Activated CD4-positive, alpha-beta T cell treated with anti-CD3 and anti-CD28 coated beads, Interleukin-2, amount 10 ng/mL, durations not matched to agents 7 days and 5 days (primary cell): Measurements from ENCODE around the gene UPF1. TPM values are rescaled to one million over a fixed set of nuclear protein-coding genes. Genes with fewer than 3 reads are reported as not detected.
"Not testable (repeated sequence)": the region's sequence is repeated elsewhere in the genome, so short reads cannot be mapped to it uniquely, and the experiment has no call there.

Experiments
- CTCF ChIA-PET: fragments of 350-600 bp; sonication (Branson Sonifier 250); formaldehyde crosslinking; loops from one replicate; lab custom pipeline; 2021; ENCODE audit warnings: antibody characterized with exemption; lab: Charles Lee
- POLR2A ChIA-PET: fragments of 350-600 bp; sonication (Branson Sonifier 250); formaldehyde crosslinking; loops from one replicate; lab custom pipeline; 2021; ENCODE audit warnings: antibody characterized with exemption; lab: Charles Lee
- DNase-seq: peaks from one replicate; pipeline ENCODE4 v3.0.0-alpha.2; 2020
- H3K27ac Mint-ChIP-seq: one replicate; pipeline ENCODE4 v1.8.0; 2021; ENCODE audit warnings: mild to moderate bottlenecking, moderate library complexity, mixed read lengths
- H3K27me3 Mint-ChIP-seq: one replicate; pipeline ENCODE4 v1.8.0; 2021; ENCODE audit warnings: mixed read lengths
- H3K36me3 Mint-ChIP-seq: one replicate; pipeline ENCODE4 v1.8.0; 2021; ENCODE audit warnings: low read depth, mixed read lengths
- H3K4me1 Mint-ChIP-seq: one replicate; pipeline ENCODE4 v1.8.0; 2021; ENCODE audit warnings: mixed read lengths
- H3K4me3 Mint-ChIP-seq: one replicate; pipeline ENCODE4 v1.8.0; 2021; ENCODE audit warnings: mild to moderate bottlenecking, moderate library complexity, mixed read lengths
- H3K9me3 Mint-ChIP-seq: one replicate; pipeline ENCODE4 v1.8.0; 2021; ENCODE audit warnings: mixed read lengths
- total RNA-seq, 2 experiments: library from RNA; stranded (reverse); gene quantifications; one replicate each; pipeline ENCODE4 v1.2.3, GENCODE V29; 2021

The UPF1 gene
- total RNA-seq, 2 experiments from 2014 or later: 89.4 to 97.3 TPM

GRCh38 chr19:18905058-18905456, 73.3 kb downstream of the UPF1 start:
- Mint-ChIP-seq H3K4me3 (no peak overlapping the region), H3K9me3 (no peaks in the 10 kb centered on the region), H3K36me3 (peaks cover 11% of the 10 kb centered on the region), H3K27me3 (no peaks in the 10 kb centered on the region), H3K27ac (no peak overlapping the region), H3K4me1 (no peaks in the 10 kb centered on the region)
- no peak for DNase-seq
- ChIA-PET CTCF (interaction anchor here (1.0 kb wide), 1 partner anchor 25 kb away, joined by 3 read pairs; no protein-coding TSS in a partner anchor), POLR2A (no interaction called here)

DNA sequence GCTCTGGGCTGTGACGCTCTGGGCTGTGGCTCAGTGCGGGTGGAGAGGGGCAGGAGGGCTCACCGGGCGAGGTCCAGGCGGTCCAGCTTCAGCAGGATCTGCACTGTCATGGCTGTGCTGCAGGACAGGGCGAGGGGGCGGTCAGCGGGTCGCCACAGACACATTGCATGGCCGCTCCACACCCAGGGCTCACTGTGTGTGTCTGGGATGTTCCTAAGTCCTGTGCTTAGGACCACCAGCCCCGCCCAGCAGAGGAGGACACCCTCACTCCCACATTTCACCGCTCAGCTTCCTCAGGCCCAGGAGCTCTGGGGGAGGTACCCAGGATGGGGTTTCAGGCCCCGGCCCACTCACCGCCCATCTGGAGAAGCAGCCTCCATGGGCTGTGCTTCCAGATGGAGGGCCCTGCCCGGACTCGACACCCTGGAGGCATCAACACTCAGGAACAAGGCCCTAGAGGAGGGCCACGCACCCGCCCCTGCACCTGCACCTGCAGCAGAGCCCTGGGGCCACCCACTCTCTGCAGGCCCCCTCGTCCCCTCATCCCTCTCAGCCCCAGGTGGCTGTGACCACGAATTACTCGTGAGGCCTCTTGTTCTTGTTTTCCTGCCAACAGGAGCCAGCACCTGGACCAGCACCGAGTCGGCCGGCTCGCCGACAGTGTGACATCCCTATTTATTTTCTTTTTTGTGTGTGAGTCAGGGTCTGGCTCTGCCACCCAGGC, 73.9 kb downstream of the UPF1 start:
- ChIA-PET CTCF (interaction anchor here (1.0 kb wide), 1 partner anchor 26 kb away, joined by 3 read pairs; no protein-coding TSS in a partner anchor), POLR2A (no interaction called here)
- Mint-ChIP-seq H3K27me3 (no peaks in the 10 kb centered on the region), H3K4me1 (no peaks in the 10 kb centered on the region), H3K4me3 (no peak overlapping the region), H3K36me3 (peaks cover 10% of the 10 kb centered on the region), H3K27ac (no peak overlapping the region), H3K9me3 (no peaks in the 10 kb centered on the region)
- DNase-seq: no peak

DNA sequence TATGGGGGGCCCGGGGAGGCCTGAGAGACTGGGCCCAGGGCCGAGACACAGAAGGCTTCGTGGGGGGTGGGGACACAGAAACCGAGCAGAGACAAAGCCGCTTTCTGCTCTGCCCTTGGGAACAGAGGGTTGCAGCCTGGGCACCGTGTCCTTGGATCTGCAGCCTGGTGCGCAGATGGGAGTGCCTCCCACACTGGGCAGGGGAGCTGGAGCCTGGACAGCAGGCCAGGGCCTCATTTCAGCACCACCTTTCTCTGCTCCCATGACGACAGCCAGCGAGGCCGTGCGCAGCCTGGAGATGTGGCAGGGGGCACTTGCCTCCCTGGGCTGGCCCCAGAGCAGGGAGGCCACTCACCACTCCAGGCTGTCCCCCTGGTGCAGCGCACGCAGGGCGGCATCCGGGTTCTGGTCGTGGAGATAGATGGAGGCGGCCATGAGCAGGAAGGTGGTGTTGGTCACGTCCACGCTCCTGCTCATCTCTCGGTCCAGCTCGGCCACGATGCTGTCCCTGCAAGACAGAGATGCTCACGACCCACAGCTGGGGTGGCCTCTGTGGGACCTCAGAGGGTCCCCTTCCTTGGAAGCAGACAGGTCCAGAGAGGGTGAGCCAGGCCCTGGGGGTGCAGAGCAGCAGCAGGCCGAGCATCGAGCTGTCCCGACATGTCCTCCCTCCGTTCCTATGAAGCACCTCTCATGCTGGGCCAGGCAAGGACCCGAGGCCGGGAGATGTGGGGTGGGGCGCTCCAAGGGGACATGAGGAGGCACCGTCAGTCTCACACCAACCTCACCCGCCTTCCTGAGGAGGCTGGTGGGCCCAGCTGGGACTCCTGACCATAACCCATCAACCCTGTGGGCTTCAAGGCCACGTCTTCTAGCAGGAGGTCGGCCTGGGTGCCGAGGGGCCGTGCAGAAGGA, 75.1 kb downstream of the UPF1 start:
- H3K4me1 Mint-ChIP-seq: no peaks in the 10 kb centered on the region
- POLR2A ChIA-PET: no interaction called here
- no peaks in the 10 kb centered on the region for H3K27me3 Mint-ChIP-seq

GRCh38 chr19:18908917-18909619, 77.3 kb downstream of the UPF1 start:
- POLR2A ChIA-PET: no interaction called here

More for the DNA sequence above, 75.1 kb downstream of the UPF1 start:
- H3K36me3 Mint-ChIP-seq: peaks cover 9% of the 10 kb centered on the region
- no peaks in the 10 kb centered on the region for H3K9me3 Mint-ChIP-seq
- CTCF ChIA-PET: no interaction called here
- no peak overlapping the region for H3K27ac Mint-ChIP-seq
- DNase-seq: no peak
- no peak overlapping the region for H3K4me3 Mint-ChIP-seq

DNA sequence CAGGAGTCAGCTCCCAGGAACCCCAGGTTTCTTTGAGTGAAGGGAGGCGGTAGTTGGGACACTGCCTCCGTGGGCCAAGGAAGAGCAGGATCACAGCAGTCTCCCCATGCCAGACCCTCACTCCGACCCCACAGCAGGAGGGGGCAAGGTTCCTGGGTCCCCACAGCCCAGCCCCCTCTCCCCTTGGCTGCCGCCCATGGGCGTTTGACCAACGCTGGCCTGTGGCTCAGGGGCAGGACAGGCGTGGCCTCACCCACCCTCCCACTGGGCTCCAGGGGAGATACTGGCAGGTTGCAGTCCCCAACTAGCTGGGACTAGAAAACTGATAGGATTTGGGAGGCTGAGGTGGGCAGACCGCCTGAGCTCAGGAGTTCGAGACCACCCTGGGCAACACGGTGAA, 78.3 kb downstream of the UPF1 start:
- Mint-ChIP-seq H3K9me3 (no peaks in the 10 kb centered on the region), H3K27ac (no peak overlapping the region), H3K36me3 (peaks cover 21% of the 10 kb centered on the region), H3K27me3 (no peaks in the 10 kb centered on the region), H3K4me1 (peaks cover under 1% of the 10 kb centered on the region), H3K4me3 (no peak overlapping the region)
- ChIA-PET CTCF (no interaction called here), POLR2A (no interaction called here)
- DNase-seq: no peak

More at GRCh38 chr19:18908917-18909619, 77.3 kb downstream of the UPF1 start:
- CTCF ChIA-PET: interaction anchor here (0.6 kb wide), 2 partner anchors 270 to 510 kb away, joined by 3 read pairs; no protein-coding TSS in a partner anchor
- Mint-ChIP-seq H3K9me3 (no peaks in the 10 kb centered on the region), H3K27ac (no peak overlapping the region), H3K4me3 (no peak overlapping the region), H3K27me3 (no peaks in the 10 kb centered on the region), H3K36me3 (peaks cover 20% of the 10 kb centered on the region), H3K4me1 (no peaks in the 10 kb centered on the region)
- DNase-seq: no peak

DNA sequence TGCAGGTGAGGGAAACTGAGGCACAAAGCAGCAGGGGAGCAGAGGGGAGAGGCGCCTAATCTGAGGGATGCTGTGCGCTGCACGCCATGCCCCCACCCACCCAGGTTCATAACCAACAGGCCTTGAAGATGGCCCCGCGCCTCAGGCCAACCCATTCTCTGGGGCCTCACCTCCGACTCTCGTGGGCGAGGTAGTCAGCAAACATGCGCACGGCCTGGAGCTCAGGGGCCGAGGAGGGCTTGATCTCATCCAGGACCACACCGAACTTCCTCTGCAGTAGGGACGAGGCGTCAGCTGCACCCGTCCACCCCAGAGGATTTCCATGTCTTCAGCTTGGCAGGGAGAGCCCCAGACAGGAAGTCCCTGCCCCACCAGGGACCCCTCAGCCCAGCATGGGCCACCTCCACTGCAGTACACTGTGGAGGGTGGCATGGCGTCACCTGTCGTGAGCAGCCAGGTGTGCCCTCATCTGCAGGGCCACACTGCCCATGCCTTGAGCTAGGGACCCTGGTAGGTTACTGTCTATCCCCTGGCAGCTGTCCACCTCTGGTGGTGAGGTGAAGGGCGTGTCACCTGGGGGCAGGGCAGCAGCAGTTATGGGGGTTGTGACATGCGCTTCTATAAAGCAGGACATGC, 79.2 kb downstream of the UPF1 start:
- Mint-ChIP-seq H3K36me3 (peaks cover 22% of the 10 kb centered on the region), H3K4me1 (peaks cover 6% of the 10 kb centered on the region), H3K4me3 (no peak overlapping the region), H3K27me3 (no peaks in the 10 kb centered on the region), H3K27ac (no peak overlapping the region), H3K9me3 (no peaks in the 10 kb centered on the region)
- ChIA-PET POLR2A (no interaction called here), CTCF (no interaction called here)
- DNase-seq: no peak

GRCh38 chr19:18912933-18913332, 81.2 kb downstream of the UPF1 start:
- CTCF ChIA-PET: no interaction called here
- Mint-ChIP-seq H3K27me3 (no peaks in the 10 kb centered on the region), H3K36me3 (peaks cover 30% of the 10 kb centered on the region), H3K4me1 (peaks cover 15% of the 10 kb centered on the region), H3K9me3 (no peaks in the 10 kb centered on the region), H3K27ac (no peak overlapping the region), H3K4me3 (no peak overlapping the region)
- POLR2A ChIA-PET: no interaction called here
- DNase-seq: no peak

DNA sequence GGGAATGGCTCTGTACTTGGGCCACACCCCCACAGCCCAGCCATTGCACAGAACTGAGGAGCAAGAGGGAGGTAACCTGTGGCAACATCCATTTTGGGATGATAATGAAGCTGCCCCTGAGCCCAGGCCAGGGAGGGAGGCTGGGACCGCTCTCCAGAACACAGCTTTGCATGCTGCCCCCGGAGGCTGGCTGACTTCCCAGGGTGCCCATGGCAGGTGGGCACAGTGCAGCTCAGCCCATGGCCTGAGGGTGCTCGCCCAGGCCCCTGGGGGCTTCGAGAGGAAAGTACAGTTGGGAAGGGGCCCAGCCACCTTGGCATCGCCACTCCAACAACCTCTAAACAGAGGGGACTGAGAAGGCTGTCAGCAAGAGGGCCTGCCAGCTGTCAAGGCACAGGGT, 81.7 kb downstream of the UPF1 start:
- no peaks in the 10 kb centered on the region for H3K27me3 Mint-ChIP-seq
- H3K36me3 Mint-ChIP-seq: peaks cover 30% of the 10 kb centered on the region
- ChIA-PET POLR2A (no interaction called here), CTCF (interaction anchor here (0.9 kb wide), 1 partner anchor 479 kb away, joined by 3 read pairs; no protein-coding TSS in a partner anchor)
- no peak overlapping the region for H3K27ac Mint-ChIP-seq
- H3K4me3 Mint-ChIP-seq: no peak overlapping the region
- peaks cover 19% of the 10 kb centered on the region for H3K4me1 Mint-ChIP-seq
- DNase-seq: no peak
- H3K9me3 Mint-ChIP-seq: no peaks in the 10 kb centered on the region

DNA sequence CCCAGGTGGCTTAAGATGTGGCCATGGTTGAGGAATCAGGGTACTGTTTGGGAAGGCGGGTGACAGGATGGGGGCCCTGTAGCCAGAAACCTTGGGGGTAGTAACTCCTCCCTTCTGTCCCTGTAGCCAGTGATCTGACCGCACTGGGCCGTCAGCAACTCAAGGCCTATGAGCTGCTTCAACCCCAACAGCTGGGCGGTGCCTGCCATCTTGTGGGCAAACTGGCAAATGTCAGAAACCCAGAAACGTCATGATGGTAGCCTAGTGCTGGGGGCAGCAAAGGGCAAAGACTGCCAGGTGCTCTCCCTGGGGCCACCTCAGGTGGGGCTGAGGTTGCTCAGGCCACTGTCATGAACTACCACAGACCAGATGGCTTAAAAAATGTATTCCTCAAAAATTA, 83.9 kb downstream of the UPF1 start:
- Mint-ChIP-seq H3K27ac (peak overlapping the region; percentile 22), H3K36me3 (peaks cover 33% of the 10 kb centered on the region), H3K4me3 (no peak overlapping the region), H3K9me3 (no peaks in the 10 kb centered on the region), H3K4me1 (peaks cover 35% of the 10 kb centered on the region), H3K27me3 (no peaks in the 10 kb centered on the region)
- ChIA-PET POLR2A (no interaction called here), CTCF (interaction anchor here (1.2 kb wide), 1 partner anchor 440 kb away, joined by 3 read pairs; no protein-coding TSS in a partner anchor)
- DNase-seq: peak; percentile 51

DNA sequence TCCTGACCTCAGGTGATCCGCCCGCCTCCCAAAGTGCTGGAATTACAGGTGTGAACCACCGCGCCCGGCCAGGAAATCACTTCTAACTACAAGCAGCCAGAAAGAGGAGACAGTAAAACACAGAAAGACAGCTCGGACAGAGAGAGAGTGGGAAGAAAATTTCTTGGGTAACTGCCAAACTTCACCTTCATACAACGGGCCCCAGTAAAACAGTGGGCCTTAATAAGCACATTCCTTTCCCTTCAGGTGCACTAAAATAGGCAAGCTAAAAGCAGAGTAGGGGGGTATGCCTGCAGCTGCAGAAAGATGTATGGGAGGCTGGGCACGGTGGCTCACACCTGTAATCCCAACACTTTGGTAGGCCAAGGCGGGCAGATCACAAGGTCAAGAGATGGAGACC, 85.8 kb downstream of the UPF1 start:
- peaks cover 40% of the 10 kb centered on the region for H3K4me1 Mint-ChIP-seq
- H3K4me3 Mint-ChIP-seq: peak overlapping the region; percentile 97
- POLR2A ChIA-PET, CTCF ChIA-PET, DNase-seq, H3K27me3 Mint-ChIP-seq, H3K9me3 Mint-ChIP-seq: not testable (repeated sequence)
- H3K36me3 Mint-ChIP-seq: peaks cover 40% of the 10 kb centered on the region
- H3K27ac Mint-ChIP-seq: peak overlapping the region; percentile 85
